K562 (cell line): ENCODE results near the gene SRPK1. TPM values are rescaled to one million over a fixed set of nuclear protein-coding genes. Genes with fewer than 3 reads are reported as not detected.

ENCODE experiments used
- CHD1 ChIP-seq: fragments of 200-600 bp; sonication (generic); IDR thresholded peaks from one replicate; pipeline ENCODE4 v1.6.1; 2012; ENCODE audit warnings: mild to moderate bottlenecking, moderate library complexity, low read length, inconsistent platforms
- CXXC5 ChIP-seq: fragments of 250-450 bp; sonication (Bioruptor Pico); IDR thresholded peaks from 2 replicates; pipeline ENCODE4 v1.8.0; 2022; ENCODE audit warnings: inconsistent platforms, mild to moderate bottlenecking, moderate library complexity
- ESRRB ChIP-seq: fragments of 250-450 bp; sonication (Bioruptor Pico); IDR thresholded peaks from 2 replicates; pipeline ENCODE4 v1.5.0; 2020; ENCODE audit warnings: mild to moderate bottlenecking, moderate library complexity, borderline replicate concordance
- HMG20B ChIP-seq: fragments of 250-450 bp; sonication (Bioruptor Pico); IDR thresholded peaks from 2 replicates; pipeline ENCODE4 v1.5.0; 2021; ENCODE audit warnings: mild to moderate bottlenecking
- IRF2 ChIP-seq: sonication (generic); formaldehyde crosslinking; IDR thresholded peaks from 2 replicates; pipeline ENCODE4 v1.8.1; 2022; ENCODE audit warnings: mild to moderate bottlenecking, missing genetic modification reagents
- KLF13 ChIP-seq: fragments of 450-650 bp; IDR thresholded peaks from 2 replicates; pipeline ENCODE4 v1.6.1; 2016; ENCODE audit warnings: missing genetic modification characterization, low read depth, mild to moderate bottlenecking, missing compliant biosample characterization, moderate library complexity, borderline replicate concordance
- LCOR ChIP-seq: sonication (generic); formaldehyde crosslinking; IDR thresholded peaks from 2 replicates; pipeline ENCODE4 v1.8.0; 2022; ENCODE audit warnings: mild to moderate bottlenecking, missing genetic modification reagents
- MNT ChIP-seq, 2 experiments: fragments of 450-650 bp; conservative IDR thresholded peaks; 2 replicates each; pipeline ENCODE4 v1.6.1; 2017; ENCODE audit warnings: mild to moderate bottlenecking in 2 of 2, moderate library complexity in 2 of 2
- NR4A1 ChIP-seq, 2 experiments: fragments of 250-450 bp in 1 of 2; fragments of 450-650 bp in 1 of 2; sonication (Bioruptor Pico) in 1 of 2; IDR thresholded peaks; 2 replicates each; pipeline versions ENCODE4 v1.4.0 to v1.6.1; 2016 to 2020; ENCODE audit warnings: mild to moderate bottlenecking in 2 of 2, missing compliant biosample characterization in 1 of 2, missing genetic modification characterization in 1 of 2, moderate library complexity in 1 of 2
- PHB2 ChIP-seq: fragments of 450-650 bp; IDR thresholded peaks from 2 replicates; pipeline ENCODE4 v1.6.1; 2017; ENCODE audit warnings: low read depth
- SIN3A ChIP-seq, 2 experiments: fragments of 150-350 bp in 1 of 2; IDR thresholded peaks; 2 replicates each; pipeline ENCODE4 v1.6.1; 2011 to 2016; ENCODE audit warnings: borderline replicate concordance in 2 of 2, low read depth in 2 of 2, low read length in 2 of 2, mild to moderate bottlenecking in 2 of 2, moderate library complexity in 2 of 2; ENCODE audit not compliant: control insufficient read depth in 1 of 2
- TAF1 ChIP-seq: IDR thresholded peaks from 2 replicates; pipeline ENCODE4 v1.6.1; 2011; ENCODE audit warnings: mild to moderate bottlenecking, low read length, moderate library complexity; ENCODE audit not compliant: insufficient read depth, control insufficient read depth, severe bottlenecking; ENCODE audit errors: extremely low read depth
- THRA ChIP-seq: fragments of 450-650 bp; IDR thresholded peaks from 2 replicates; pipeline ENCODE4 v1.6.1; 2017; ENCODE audit warnings: mild to moderate bottlenecking, moderate library complexity
- UBTF ChIP-seq, 2 experiments: IDR thresholded peaks; 2 replicates each; pipeline ENCODE4 v1.6.1; 2012; ENCODE audit warnings: improper control_type of control experiment in 2 of 2, low read depth in 2 of 2, low read length in 2 of 2, borderline replicate concordance in 1 of 2
- ZBTB17 ChIP-seq: fragments of 450-650 bp; formaldehyde crosslinking; IDR thresholded peaks from 2 replicates; pipeline ENCODE4 v1.4.0; 2020; ENCODE audit warnings: mild to moderate bottlenecking
- ZNF165 ChIP-seq: fragments of 250-450 bp; sonication (Bioruptor Pico); IDR thresholded peaks from 2 replicates; pipeline ENCODE4 v1.4.0; 2020; ENCODE audit warnings: borderline replicate concordance
- ZNF778 ChIP-seq: fragments of 450-650 bp; formaldehyde crosslinking; IDR thresholded peaks from 2 replicates; pipeline ENCODE4 v1.4.0; 2020; ENCODE audit warnings: mild to moderate bottlenecking, moderate library complexity
- polyA plus RNA-seq, 8 experiments: library from polyadenylated mRNA; depleted of rRNA in 4 of 8; stranded (reverse) in 5 of 8; unstranded in 3 of 8; fragments of >200 nt; fragmentation: Nextera tagmentation in 2 of 8; fragmentation: Illumina TruSeq in 1 of 8; extraction: Ambion mirVana in 2 of 8; extraction: Trizol in 1 of 8; gene quantifications; 2 replicates each; pipeline versions ENCODE4 v1.2.1 to v1.2.3, GENCODE V29; 2011 to 2014; ENCODE audit warnings: inconsistent platforms in 1 of 8, missing spikeins in 1 of 8
- total RNA-seq, 7 experiments: library from RNA; depleted of rRNA in 6 of 7; stranded (reverse); fragments of >200 nt in 6 of 7; fragmentation: Illumina TruSeq in 2 of 7; extraction: Trizol in 2 of 7; gene quantifications; 2 replicates each; pipeline versions ENCODE4 v1.2.1 to v1.2.3, GENCODE V29; 2011 to 2021; ENCODE audit warnings: low replicate concordance in 1 of 7
- TF ChIP-seq, protein P1 (sequence below): sonication (generic); formaldehyde crosslinking; IDR thresholded peaks from 2 replicates; pipeline ENCODE4 v1.8.1; 2023; ENCODE audit warnings: mild to moderate bottlenecking, missing genetic modification reagents

Gene SRPK1
- total and polyA plus RNA-seq, 9 of the 15 experiments (the other 6 are each of a cell fraction or from before 2014, with no cell fraction given): 99.6 to 185 (median 159) TPM

- TF ChIP-seq THRA: no peak
- no peak for TF ChIP-seq ESRRB (CRISPR knock-in tag)
- TF ChIP-seq TAF1: no peak
- no peak for TF ChIP-seq PHB2
- no peak for TF ChIP-seq CHD1
- 0 out of 2 replicates have a peak, but pooled peaks have one; percentile 58 for TF ChIP-seq ZNF165 (CRISPR knock-in tag)
- TF ChIP-seq KLF13 (tag): peak; percentile 94
- TF ChIP-seq MNT (conservative IDR thresholded peaks at IDR 0.05): peak in 1 of 2 experiments; percentile 61; a peak in 3 of 4 replicates
- TF ChIP-seq IRF2 (CRISPR knock-in tag): 0 out of 2 replicates have a peak, but pooled peaks have one; percentile 64
- TF ChIP-seq HMG20B (CRISPR knock-in tag): no peak
- TF ChIP-seq, protein P1, sequence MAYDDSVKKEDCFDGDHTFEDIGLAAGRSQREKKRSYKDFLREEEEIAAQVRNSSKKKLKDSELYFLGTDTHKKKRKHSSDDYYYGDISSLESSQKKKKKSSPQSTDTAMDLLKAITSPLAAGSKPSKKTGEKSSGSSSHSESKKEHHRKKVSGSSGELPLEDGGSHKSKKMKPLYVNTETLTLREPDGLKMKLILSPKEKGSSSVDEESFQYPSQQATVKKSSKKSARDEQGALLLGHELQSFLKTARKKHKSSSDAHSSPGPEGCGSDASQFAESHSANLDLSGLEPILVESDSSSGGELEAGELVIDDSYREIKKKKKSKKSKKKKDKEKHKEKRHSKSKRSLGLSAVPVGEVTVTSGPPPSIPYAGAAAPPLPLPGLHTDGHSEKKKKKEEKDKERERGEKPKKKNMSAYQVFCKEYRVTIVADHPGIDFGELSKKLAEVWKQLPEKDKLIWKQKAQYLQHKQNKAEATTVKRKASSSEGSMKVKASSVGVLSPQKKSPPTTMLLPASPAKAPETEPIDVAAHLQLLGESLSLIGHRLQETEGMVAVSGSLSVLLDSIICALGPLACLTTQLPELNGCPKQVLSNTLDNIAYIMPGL (CRISPR knock-in tag): peak; percentile 87; the same call in 1 of the 2 replicates
- peak; percentile 77 to 95 for TF ChIP-seq SIN3A (IDR thresholded peaks at IDR 0.05; ENCODE audit: borderline replicate concordance in 2 of 2, control insufficient read depth in 1 of 2, low read depth in 2 of 2, low read length in 2 of 2)
- 0 out of 2 replicates have a peak, but pooled peaks have one; percentile 66 for TF ChIP-seq ZBTB17 (CRISPR knock-in tag)
- TF ChIP-seq UBTF (IDR thresholded peaks at IDR 0.05; ENCODE audit: borderline replicate concordance in 1 of 2, low read depth in 2 of 2, low read length in 2 of 2): 0 out of 4 replicates have a peak, but pooled peaks of 1 of the 2 experiments have one; percentile 42
- no peak for TF ChIP-seq ZNF778 (CRISPR knock-in tag)
- peak; percentile 68 for TF ChIP-seq CXXC5 (CRISPR knock-in tag)
- 0 out of 2 replicates have a peak, but pooled peaks have one; percentile 10 for TF ChIP-seq NR4A1 (CRISPR knock-in tag; IDR thresholded peaks at IDR 0.05)
- no peak for TF ChIP-seq NR4A1 (tag; IDR thresholded peaks at IDR 0.05)
- TF ChIP-seq LCOR: peak; percentile 96
These were observed 115.7 kb downstream of the SRPK1 start, which contains the start of gene LHFPL5 (continued) for GRCh38 chr6:35804996-35805736.
